A549 treated with AZD9567 at 1 μM for 4 hours (cell line): ENCODE measurements around the gene OR56B4. TPM values are rescaled to one million over a fixed set of nuclear protein-coding genes. Genes with fewer than 3 reads are reported as not detected.

ENCODE experiments used
- total RNA-seq: library from RNA; stranded (reverse); fragments of 200-300 nt; extraction: Qiagen RNA extraction; gene quantifications from 5 replicates; pipeline ENCODE4 v1.2.3, GENCODE V29; 2022; ENCODE audit not compliant: insufficient read depth

The OR56B4 gene, protein sequence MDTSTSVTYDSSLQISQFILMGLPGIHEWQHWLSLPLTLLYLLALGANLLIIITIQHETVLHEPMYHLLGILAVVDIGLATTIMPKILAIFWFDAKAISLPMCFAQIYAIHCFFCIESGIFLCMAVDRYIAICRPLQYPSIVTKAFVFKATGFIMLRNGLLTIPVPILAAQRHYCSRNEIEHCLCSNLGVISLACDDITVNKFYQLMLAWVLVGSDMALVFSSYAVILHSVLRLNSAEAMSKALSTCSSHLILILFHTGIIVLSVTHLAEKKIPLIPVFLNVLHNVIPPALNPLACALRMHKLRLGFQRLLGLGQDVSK
- total RNA-seq: not detected in 5 replicates

DNA sequence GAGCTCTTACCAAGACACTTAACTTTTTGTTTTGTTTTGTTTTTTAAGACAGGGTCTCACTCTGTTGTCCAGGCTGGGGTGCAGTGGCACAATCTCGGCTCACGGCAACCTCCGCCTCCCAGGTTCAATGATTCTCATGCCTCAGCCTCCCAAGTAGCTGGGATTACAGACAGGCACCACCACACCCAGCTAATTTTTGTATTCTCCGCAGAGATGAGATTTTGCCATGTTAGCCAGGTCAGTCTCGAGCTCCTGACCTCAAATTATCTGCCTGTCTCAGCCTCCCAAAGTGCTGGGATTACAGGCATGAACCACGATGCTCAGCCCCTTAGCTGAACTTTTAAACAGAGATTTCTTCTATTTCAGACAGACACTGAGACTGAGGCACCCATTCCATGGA, at the start of gene OR56B4:
TSS of gene OR56B4 (plus strand) at position 301 of the 400 bp plus-strand sequence. CDS start at position 396, 95 bp downstream.

Other genes with a start within 250 kb of the OR56B4 start
- gene OR52E8, start 250.0 kb upstream of the OR56B4 start, total RNA-seq: not detected in 5 replicates
- not detected in 5 replicates for gene OR52E4, start 227.1 kb upstream of the OR56B4 start, total RNA-seq
- not detected in 5 replicates for gene OR52E5, start 214.5 kb upstream of the OR56B4 start, total RNA-seq
- gene OR56A3, start 165.4 kb upstream of the OR56B4 start, total RNA-seq: not detected in 5 replicates
- gene OR56A5, start 139.2 kb upstream of the OR56B4 start, total RNA-seq: not detected in 5 replicates
- gene OR52L1, start 120.7 kb upstream of the OR56B4 start, total RNA-seq: not detected in 5 replicates
- gene OR56A4, start 100.7 kb upstream of the OR56B4 start, total RNA-seq: not detected in 5 replicates
- gene OR56A1, start 76.9 kb upstream of the OR56B4 start, total RNA-seq: not detected in 5 replicates
- not detected in 5 replicates for gene OR52B2, start 62.6 kb downstream of the OR56B4 start, total RNA-seq
- gene OR52W1, start 91.5 kb downstream of the OR56B4 start, total RNA-seq: not detected in 5 replicates
- not detected in 5 replicates for gene C11orf42, start 97.9 kb downstream of the OR56B4 start, total RNA-seq
- gene FHIP1B, start 127.0 kb downstream of the OR56B4 start, total RNA-seq: 6.4 to 21.9 TPM (median 20.8 TPM) in 5 replicates
- 0.03 to 0.09 TPM (median 0.08 TPM) in 4 of 5 replicates, not detected in the other for gene CNGA4, start 131.4 kb downstream of the OR56B4 start, total RNA-seq
- not detected in 5 replicates for gene CCKBR, start 152.2 kb downstream of the OR56B4 start, total RNA-seq
- gene CAVIN3, start 212.8 kb downstream of the OR56B4 start, total RNA-seq: 15.2 to 33.3 TPM (median 26.0 TPM) in 5 replicates